Tibial nerve (tissue), 4 donors: ENCODE results near the gene SYTL1.

Experiments
- EP300 ChIP-seq, 2 donors: sonication (generic); formaldehyde crosslinking; IDR thresholded peaks; one replicate each; pipeline ENCODE4 v1.6.1; 2017; ENCODE audit warnings: antibody characterized with exemption in 2 of 2, mild to moderate bottlenecking in 1 of 2
- POLR2A ChIP-seq, 2 donors: fragments of 450-650 bp; IDR thresholded peaks; one replicate each; pipeline ENCODE4 v1.6.1; 2017; ENCODE audit warnings: antibody characterized with exemption in 2 of 2, mild to moderate bottlenecking in 2 of 2, moderate library complexity in 2 of 2
- TF ChIP-seq, protein P1 (sequence below), 5 experiments: fragments of 200-600 bp in 3 of 5; fragments of 450-650 bp in 2 of 5; sonication (generic) in 3 of 5; IDR thresholded peaks; one replicate each; pipeline ENCODE4 v1.5.1; 2016 to 2019; ENCODE audit warnings: antibody characterized with exemption in 5 of 5, mild to moderate bottlenecking in 3 of 5, moderate library complexity in 2 of 5

DNA sequence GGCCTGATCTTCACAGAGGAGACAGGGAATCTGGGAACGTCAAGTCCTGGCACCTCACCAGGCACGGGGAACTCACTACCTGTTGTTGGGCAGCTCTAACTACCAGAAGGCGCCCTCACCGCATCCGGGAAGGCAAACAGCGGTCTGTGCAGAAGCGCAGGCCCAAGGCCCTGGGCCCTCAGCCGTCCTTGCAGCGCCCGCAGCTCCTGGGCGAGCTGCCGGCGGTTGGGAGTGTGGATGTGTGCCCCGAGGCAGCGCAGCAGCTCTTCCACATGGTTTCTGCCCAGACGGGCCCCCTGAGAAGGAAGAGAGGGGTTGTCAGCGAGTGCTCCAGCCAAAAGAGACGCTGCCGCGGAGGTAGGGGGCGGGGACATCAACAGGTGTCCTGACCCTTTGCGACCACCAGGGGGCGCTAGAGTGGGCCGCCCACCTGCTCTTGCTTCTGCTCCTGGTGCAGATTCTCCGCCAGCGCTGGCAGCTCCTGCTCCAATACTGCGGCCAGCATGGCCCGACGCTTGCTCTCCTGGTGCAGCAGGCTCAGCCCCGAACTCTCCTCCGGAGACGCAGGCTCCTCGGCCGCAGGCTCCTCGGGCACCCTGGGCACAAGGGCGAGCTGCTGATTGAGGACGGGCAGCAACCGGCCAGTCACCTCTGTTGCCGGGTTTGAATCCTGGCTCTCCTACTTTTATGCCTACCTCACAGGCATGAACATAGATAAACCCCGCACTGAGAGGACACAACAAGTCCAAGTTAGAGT is 15.6 kb downstream of the SYTL1 start:
- peak in 1 of 2 donors; percentile 11 for TF ChIP-seq POLR2A (IDR thresholded peaks at IDR 0.05)
- TF ChIP-seq EP300 (IDR thresholded peaks at IDR 0.05): no peak
- TF ChIP-seq, protein P1, sequence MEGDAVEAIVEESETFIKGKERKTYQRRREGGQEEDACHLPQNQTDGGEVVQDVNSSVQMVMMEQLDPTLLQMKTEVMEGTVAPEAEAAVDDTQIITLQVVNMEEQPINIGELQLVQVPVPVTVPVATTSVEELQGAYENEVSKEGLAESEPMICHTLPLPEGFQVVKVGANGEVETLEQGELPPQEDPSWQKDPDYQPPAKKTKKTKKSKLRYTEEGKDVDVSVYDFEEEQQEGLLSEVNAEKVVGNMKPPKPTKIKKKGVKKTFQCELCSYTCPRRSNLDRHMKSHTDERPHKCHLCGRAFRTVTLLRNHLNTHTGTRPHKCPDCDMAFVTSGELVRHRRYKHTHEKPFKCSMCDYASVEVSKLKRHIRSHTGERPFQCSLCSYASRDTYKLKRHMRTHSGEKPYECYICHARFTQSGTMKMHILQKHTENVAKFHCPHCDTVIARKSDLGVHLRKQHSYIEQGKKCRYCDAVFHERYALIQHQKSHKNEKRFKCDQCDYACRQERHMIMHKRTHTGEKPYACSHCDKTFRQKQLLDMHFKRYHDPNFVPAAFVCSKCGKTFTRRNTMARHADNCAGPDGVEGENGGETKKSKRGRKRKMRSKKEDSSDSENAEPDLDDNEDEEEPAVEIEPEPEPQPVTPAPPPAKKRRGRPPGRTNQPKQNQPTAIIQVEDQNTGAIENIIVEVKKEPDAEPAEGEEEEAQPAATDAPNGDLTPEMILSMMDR (IDR thresholded peaks at IDR 0.05): peak; percentile 92 to 98 (median 98)
